ENCODE measurements around the gene IFIT5.
"Not testable (repeated sequence)": the region's sequence is repeated elsewhere in the genome, so short reads cannot be mapped to it uniquely, and the experiment has no call there.

The IFIT5 gene

GRCh38 chr10:89431977-89432376 is 17.6 kb downstream of the IFIT5 start:
- DNase-seq (ENCODE audit: low read depth): no peak

GRCh38 chr10:89438525-89438924 is 24.2 kb downstream of the IFIT5 start:
- no peak for DNase-seq (ENCODE audit: low read depth)

- no peak for DNase-seq (ENCODE audit: low read depth)
Measured at GRCh38 chr10:89440226-89441009, 26.1 kb downstream of the IFIT5 start.

GRCh38 chr10:89442289-89442688 is 27.9 kb downstream of the IFIT5 start:
- no peak for DNase-seq (ENCODE audit: low read depth)

GRCh38 chr10:89444819-89445218 is 30.5 kb downstream of the IFIT5 start:
- not testable (repeated sequence) for DNase-seq (ENCODE audit: low read depth)

- no peak for DNase-seq (ENCODE audit: low read depth)
Measured at GRCh38 chr10:89450901-89451300, 36.5 kb downstream of the IFIT5 start.

- DNase-seq (ENCODE audit: low read depth): no peak
Measured at GRCh38 chr10:89452193-89452592, 37.8 kb downstream of the IFIT5 start.

GRCh38 chr10:89454561-89455347 is 40.4 kb downstream of the IFIT5 start:
- DNase-seq (ENCODE audit: low read depth): no peak

GRCh38 chr10:89458291-89458690 is 43.9 kb downstream of the IFIT5 start:
- no peak for DNase-seq (ENCODE audit: low read depth)

- no peak for DNase-seq (ENCODE audit: low read depth)
Measured at GRCh38 chr10:89458784-89459183, 44.4 kb downstream of the IFIT5 start.

GRCh38 chr10:89463846-89464537 is 49.6 kb downstream of the IFIT5 start:
- DNase-seq (ENCODE audit: low read depth): no peak

GRCh38 chr10:89465196-89465595 is 50.8 kb downstream of the IFIT5 start:
- DNase-seq (ENCODE audit: low read depth): no peak

- no peak for DNase-seq (ENCODE audit: low read depth)
Measured at GRCh38 chr10:89466599-89467035, 52.2 kb downstream of the IFIT5 start.

GRCh38 chr10:89468191-89468965 is 54.0 kb downstream of the IFIT5 start:
- no peak for DNase-seq (ENCODE audit: low read depth)

GRCh38 chr10:89469517-89469916 is 55.1 kb downstream of the IFIT5 start:
- DNase-seq (ENCODE audit: low read depth): no peak
